Stimulated activated naive CD8-positive, alpha-beta T cell treated with anti-CD3 and anti-CD28 coated beads, Interleukin-15, Interleukin-2, amounts not matched to agents 100 ng/mL and 50 ng/mL, for 24 hours (primary cell): ENCODE measurements around the gene MVB12B.

Experiments used
- H3K27ac Mint-ChIP-seq: one replicate; pipeline ENCODE4 v1.8.0; 2021; ENCODE audit warnings: mild to moderate bottlenecking, mixed read lengths
- H3K27me3 Mint-ChIP-seq: one replicate; pipeline ENCODE4 v1.8.0; 2021; ENCODE audit warnings: mixed read lengths
- H3K36me3 Mint-ChIP-seq: one replicate; pipeline ENCODE4 v1.8.0; 2021; ENCODE audit warnings: low read depth, mixed read lengths
- H3K4me1 Mint-ChIP-seq: one replicate; pipeline ENCODE4 v1.8.0; 2021; ENCODE audit warnings: low read depth, mixed read lengths
- H3K4me3 Mint-ChIP-seq: one replicate; pipeline ENCODE4 v1.8.0; 2021; ENCODE audit warnings: mild to moderate bottlenecking, mixed read lengths
- H3K9me3 Mint-ChIP-seq: one replicate; pipeline ENCODE4 v1.8.0; 2021; ENCODE audit warnings: mixed read lengths

Gene MVB12B

GRCh38 chr9:126494746-126495145, 168.1 kb downstream of the MVB12B start:
- Mint-ChIP-seq H3K27me3 (no peaks in the 10 kb centered on the region), H3K9me3 (no peaks in the 10 kb centered on the region), H3K27ac (no peak overlapping the region), H3K4me3 (no peak overlapping the region), H3K36me3 (no peaks in the 10 kb centered on the region), H3K4me1 (peaks cover 12% of the 10 kb centered on the region)

DNA sequence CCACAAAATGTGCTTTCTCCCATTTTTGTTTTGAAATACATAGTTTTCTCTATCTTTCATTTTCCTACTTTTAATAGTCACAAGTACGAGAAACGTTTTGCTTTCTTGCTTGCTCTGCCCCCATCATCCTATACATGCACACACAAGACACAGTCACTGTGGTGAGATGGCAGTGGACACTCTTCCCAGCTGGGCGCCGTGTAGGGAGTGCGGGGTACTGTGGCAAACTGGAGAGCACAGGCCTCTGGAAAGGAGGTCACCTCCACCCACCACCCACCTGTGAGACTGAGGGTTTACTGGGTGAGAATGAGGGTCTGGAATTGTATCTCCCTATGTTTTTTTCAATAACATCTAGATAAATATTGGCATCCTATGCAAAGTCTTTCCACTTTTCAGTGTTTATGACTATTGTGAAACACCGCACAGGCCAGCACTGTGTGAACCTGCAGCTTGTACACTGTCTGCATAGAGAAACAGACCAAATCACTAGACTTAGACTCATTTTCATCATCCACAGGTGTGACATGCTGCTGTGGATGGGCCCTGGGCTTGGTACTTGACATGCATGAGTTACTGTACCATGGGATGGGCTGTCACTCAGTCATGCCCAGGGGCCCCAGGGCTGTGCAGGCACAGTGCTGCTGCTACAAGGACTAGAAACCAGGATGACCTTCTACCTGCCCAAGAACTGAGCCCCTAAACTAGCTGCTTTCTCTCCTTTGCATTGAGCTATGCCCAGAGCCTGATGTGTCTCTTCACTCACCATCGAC, 169.0 kb downstream of the MVB12B start:
- no peaks in the 10 kb centered on the region for H3K36me3 Mint-ChIP-seq
- H3K4me1 Mint-ChIP-seq = peaks cover 7% of the 10 kb centered on the region
- no peak overlapping the region for H3K27ac Mint-ChIP-seq
- no peaks in the 10 kb centered on the region for H3K9me3 Mint-ChIP-seq
- peaks cover 7% of the 10 kb centered on the region for H3K27me3 Mint-ChIP-seq
- H3K4me3 Mint-ChIP-seq = no peak overlapping the region

DNA sequence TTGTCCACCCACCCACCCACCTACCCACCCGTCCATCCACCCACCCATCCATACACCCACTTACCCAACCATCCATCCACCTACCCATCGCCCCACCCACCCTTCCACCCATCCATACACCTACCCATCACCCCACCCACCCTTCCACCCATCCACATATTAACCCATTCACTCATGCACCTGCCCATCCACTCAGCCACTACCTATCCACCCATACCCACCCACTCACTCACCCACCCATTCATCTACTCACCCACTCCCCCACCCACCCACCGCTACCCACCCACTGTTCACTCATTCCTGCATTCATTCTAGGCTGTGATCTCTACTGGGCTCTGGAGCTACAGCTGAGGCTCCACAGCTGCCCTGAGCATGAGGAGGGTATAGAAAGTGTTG, 169.6 kb downstream of the MVB12B start:
- no peak overlapping the region for H3K27ac Mint-ChIP-seq
- no peak overlapping the region for H3K4me3 Mint-ChIP-seq
- peaks cover 11% of the 10 kb centered on the region for H3K27me3 Mint-ChIP-seq
- peaks cover 1% of the 10 kb centered on the region for H3K4me1 Mint-ChIP-seq
- H3K36me3 Mint-ChIP-seq = no peaks in the 10 kb centered on the region
- no peaks in the 10 kb centered on the region for H3K9me3 Mint-ChIP-seq

DNA sequence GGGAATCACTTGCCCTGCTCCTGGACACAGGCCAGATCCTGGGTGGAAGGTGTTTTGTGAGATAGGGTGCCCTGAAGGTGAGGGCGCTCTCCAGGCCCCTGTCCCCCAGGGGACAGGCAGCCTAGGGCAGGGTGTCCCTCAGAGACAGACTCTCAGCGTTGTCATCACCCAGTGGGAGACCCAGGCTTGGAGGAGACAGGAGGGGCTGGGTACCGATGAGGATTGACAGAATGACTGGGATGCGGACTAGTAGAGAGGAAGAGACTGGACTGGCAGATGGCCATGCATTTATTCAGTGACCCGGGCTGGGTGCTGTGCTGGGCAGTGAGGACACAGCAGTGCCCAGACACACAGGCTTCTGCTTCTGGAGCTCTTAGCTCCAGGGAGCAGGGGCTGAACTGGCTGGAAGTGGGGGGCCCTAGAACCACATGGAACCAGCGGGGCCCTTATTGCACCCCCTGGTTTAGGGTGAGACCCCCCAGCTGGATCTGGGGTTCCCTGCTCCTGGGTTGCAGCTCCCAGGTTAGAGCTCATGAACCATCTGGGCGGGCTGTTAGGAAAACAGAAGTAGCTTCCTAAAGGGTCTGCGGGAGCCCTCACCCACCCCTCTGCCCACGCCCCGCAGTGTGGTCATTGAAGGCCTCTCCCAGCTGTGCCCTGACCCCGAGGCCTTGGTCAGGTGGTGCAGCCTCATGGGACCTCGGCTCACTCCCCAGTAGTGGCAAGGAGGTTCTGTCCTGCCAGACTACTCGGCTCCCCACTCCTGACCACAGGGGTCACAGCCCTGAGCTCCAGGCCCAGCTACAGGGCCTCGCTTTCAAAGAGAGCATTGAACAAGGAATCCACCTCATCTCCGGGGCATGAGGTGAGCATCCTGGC, 170.4 kb downstream of the MVB12B start:
- Mint-ChIP-seq H3K4me1 (no peaks in the 10 kb centered on the region), H3K4me3 (no peak overlapping the region), H3K27me3 (peaks cover 11% of the 10 kb centered on the region), H3K9me3 (no peaks in the 10 kb centered on the region), H3K36me3 (no peaks in the 10 kb centered on the region), H3K27ac (no peak overlapping the region)

GRCh38 chr9:126497660-126498275, 171.1 kb downstream of the MVB12B start:
- Mint-ChIP-seq H3K27me3 (peaks cover 11% of the 10 kb centered on the region), H3K36me3 (no peaks in the 10 kb centered on the region), H3K27ac (no peak overlapping the region), H3K4me1 (no peaks in the 10 kb centered on the region), H3K4me3 (no peak overlapping the region), H3K9me3 (no peaks in the 10 kb centered on the region)

DNA sequence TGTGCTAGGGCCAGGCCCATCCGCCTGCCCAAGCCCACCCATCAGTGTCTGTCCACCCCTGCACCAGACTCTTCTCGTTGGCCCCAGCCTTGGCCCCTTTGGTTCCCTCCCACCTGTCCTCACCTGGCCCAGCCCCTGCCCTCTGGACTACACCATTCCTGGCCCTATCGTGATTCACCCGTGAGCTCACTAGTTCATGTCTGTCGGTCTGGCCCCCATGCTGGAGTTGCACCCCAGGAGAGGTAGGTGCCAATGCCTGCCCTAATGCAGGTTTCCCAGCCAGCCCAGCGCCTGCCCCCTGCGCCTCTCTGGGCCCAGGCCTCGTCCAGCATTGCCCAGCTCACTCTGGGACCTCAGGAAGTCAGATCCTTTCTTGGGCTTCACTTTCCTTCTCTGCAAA, 171.7 kb downstream of the MVB12B start:
- Mint-ChIP-seq H3K36me3 (no peaks in the 10 kb centered on the region), H3K27me3 (peaks cover 11% of the 10 kb centered on the region)

DNA sequence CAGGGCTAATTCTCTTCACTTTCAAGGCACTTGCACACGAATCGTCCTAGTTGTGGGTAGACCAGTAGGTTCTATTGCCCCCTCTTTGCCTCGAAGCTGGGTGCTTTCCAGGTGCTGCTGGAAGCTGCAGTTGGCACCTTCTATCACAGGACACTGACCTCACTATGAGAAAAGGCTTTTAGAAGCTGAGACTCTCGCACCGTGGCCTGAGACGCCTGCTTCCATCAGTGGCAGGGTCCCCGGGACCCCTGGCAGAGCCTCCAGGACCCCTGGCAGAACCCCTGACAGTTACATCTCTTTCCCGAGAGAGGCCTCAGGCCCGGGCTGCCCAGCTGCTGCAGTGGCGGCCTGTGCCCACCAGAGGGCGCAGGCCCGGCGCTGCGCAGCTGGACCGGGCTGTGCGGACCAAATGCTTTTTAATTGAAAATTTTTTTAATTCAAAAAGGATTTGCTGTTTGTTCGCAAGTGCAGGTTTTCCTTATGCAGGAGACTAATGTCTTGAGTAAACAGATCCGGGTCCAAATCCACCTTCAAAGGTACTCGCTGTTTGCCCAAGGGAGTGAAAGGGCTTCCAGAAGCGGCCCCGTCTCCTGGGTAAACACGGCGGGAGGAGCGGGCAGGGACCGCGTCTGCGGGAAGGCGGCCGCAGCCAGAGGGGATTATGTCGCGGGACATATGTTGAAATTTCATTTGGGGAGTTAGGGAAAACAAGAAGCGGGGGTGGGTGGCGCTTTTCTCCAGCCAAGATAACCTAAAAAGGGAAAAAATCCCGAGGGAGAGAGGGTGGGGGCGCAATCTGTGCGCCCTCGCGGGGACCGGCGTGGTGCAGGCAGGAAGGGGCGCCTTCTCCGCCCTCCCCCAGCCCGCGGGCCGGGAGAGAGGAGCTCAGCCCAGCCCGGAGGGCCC, 172.6 kb downstream of the MVB12B start:
- H3K27ac Mint-ChIP-seq = no peak overlapping the region
- H3K27me3 Mint-ChIP-seq = peaks cover 11% of the 10 kb centered on the region
- no peaks in the 10 kb centered on the region for H3K9me3 Mint-ChIP-seq
- no peaks in the 10 kb centered on the region for H3K4me1 Mint-ChIP-seq
- H3K4me3 Mint-ChIP-seq = peak overlapping the region; percentile 13
- H3K36me3 Mint-ChIP-seq = no peaks in the 10 kb centered on the region

More for the DNA sequence above, 171.7 kb downstream of the MVB12B start:
- Mint-ChIP-seq H3K9me3 (no peaks in the 10 kb centered on the region), H3K4me3 (no peak overlapping the region), H3K4me1 (no peaks in the 10 kb centered on the region), H3K27ac (no peak overlapping the region)

- no peaks in the 10 kb centered on the region for H3K9me3 Mint-ChIP-seq
- peaks cover 11% of the 10 kb centered on the region for H3K27me3 Mint-ChIP-seq
- H3K4me1 Mint-ChIP-seq = no peaks in the 10 kb centered on the region
- H3K27ac Mint-ChIP-seq = no peak overlapping the region
- no peaks in the 10 kb centered on the region for H3K36me3 Mint-ChIP-seq
- no peak overlapping the region for H3K4me3 Mint-ChIP-seq
Measured at GRCh38 chr9:126499911-126500599, 173.4 kb downstream of the MVB12B start.

GRCh38 chr9:126500600-126501382, 174.2 kb downstream of the MVB12B start:
- Mint-ChIP-seq H3K27me3 (peaks cover 11% of the 10 kb centered on the region), H3K4me1 (no peaks in the 10 kb centered on the region), H3K36me3 (no peaks in the 10 kb centered on the region), H3K4me3 (no peak overlapping the region), H3K27ac (no peak overlapping the region), H3K9me3 (no peaks in the 10 kb centered on the region)

- H3K27ac Mint-ChIP-seq = no peak overlapping the region
- H3K4me1 Mint-ChIP-seq = no peaks in the 10 kb centered on the region
- H3K9me3 Mint-ChIP-seq = no peaks in the 10 kb centered on the region
- H3K36me3 Mint-ChIP-seq = no peaks in the 10 kb centered on the region
- peaks cover 11% of the 10 kb centered on the region for H3K27me3 Mint-ChIP-seq
- H3K4me3 Mint-ChIP-seq = no peak overlapping the region
Measured at GRCh38 chr9:126501383-126502331, 175.0 kb downstream of the MVB12B start.

GRCh38 chr9:126502417-126503332, 176.0 kb downstream of the MVB12B start:
- H3K27me3 Mint-ChIP-seq = peaks cover 11% of the 10 kb centered on the region
- no peak overlapping the region for H3K27ac Mint-ChIP-seq
- no peaks in the 10 kb centered on the region for H3K4me1 Mint-ChIP-seq
- no peak overlapping the region for H3K4me3 Mint-ChIP-seq
- no peaks in the 10 kb centered on the region for H3K9me3 Mint-ChIP-seq
- H3K36me3 Mint-ChIP-seq = no peaks in the 10 kb centered on the region
